Activated CD4-positive, alpha-beta T cell treated with anti-CD3 and anti-CD28 coated beads, Interleukin-2, amount 50 U/mL, for 48 hours (primary cell): Measurements from ENCODE around the gene ZNF665.
"Not testable (repeated sequence)": the region's sequence is repeated elsewhere in the genome, so short reads cannot be mapped to it uniquely, and the experiment has no call there.

Experiments used
- DNase-seq, 2 experiments: peaks; one replicate each; pipeline ENCODE4 v3.0.0-alpha.2; 2020

The ZNF665 gene

DNA sequence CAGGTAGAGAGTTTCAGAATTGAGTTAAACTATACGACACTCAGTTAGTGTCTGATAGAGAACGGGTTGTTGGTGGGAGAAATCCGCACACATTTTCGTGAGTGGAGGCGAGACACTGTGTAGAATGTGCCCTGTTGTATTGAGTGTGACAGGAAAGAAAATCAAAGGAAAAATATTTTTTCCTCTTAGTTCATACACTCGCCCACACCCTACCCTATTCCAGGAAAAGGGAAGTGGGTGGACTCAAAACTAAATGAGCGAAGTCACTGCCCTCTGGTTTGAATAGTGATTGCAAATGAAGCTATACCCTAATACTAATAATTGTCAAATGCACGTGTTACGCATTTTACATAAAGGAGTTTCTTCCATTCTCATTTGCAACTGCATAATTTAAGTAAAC lies 36.3 kb downstream of the ZNF665 start:
- DNase-seq, result no peak

- DNase-seq, result no peak
Observed at GRCh38 chr19:53147645-53148044, 45.5 kb downstream of the ZNF665 start.

GRCh38 chr19:53140351-53140750 lies 52.8 kb downstream of the ZNF665 start:
- no peak for DNase-seq

DNA sequence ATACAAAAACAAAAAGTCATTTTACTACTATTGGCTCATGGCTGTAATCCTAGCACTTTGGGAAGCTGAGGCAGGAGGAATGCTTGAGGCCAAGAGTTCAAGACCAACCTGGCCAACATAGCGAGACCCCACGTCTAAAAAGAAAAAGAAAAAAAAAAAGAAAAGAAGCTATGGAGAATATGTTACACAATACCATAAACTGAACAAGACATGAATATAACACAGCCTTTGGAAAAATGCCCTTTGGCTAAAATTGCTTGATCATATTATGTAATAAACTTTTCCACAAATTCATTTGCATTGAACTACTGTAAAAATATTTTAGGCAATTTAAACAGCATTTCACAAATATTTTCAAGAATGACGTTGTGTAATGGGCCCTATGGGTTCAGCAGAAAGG lies 56.7 kb downstream of the ZNF665 start:
- no peak for DNase-seq

DNA sequence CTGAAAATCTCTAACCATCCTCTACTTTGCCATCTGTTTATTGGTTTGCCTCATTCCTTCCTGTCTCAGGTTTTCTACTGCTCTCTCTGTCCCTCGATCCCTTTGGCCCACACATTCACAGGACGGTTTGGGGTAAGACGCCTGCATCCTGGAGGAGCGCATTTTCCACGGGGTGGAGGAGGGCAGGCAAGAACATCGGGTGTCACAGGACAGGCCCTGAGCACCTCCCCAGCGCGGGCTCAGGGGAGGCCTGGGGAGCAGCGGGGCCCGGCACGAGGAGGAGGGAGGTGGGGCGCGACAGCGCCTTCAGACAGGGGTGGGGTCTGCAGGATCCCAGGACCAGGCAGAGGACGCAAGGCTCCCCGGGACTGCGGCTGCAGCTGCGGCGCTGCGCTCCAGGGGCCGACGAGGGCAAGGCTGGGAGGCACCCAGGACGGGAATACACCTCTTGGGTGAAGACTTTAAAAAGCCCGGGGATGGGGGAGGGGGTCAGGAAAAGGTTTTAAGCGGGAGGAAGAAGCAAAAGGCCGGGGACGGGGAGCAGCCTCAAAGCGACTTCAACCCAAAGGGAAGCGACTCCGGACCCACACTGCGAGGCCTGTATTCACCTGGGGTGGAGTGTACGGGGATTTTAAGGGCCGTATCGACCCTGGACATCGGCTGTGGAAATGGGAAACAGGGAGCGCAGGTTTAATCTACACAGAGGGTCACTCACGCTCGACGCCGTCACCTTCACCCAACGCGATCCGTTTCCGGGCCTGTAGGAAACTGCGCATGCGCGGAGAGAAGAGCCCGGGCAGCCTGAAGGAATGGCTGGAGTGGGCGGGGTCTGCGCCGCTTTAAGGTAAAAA lies 60.8 kb downstream of the ZNF665 start, which contains the start of gene ZNF415:
ZNF415 (minus strand) TSS at position 770 of the 851 bp plus-strand sequence. CDS start 10,234 bp downstream, outside the sequence.
- DNase-seq, result peak; percentile 26 to 44

DNA sequence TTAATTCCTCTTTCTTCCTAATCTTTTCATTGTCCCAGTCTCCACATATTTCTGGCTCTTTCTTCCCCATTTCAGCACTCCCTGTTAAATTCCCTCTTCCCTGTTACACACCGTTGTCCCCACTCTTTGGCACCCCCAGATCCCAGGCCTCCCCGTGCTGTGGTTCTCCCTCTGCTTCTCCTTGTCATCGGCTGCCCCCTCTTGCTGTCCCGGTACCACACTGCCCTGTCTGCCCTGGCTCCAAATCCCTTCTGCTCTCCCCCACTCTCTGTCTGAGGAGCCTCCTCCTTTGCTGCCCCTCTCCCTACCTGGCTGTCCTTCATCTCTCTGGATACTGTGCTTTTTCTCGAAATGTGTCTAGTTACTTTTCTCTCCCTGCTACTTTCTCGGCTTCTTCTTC lies 61.4 kb downstream of the ZNF665 start:
- no peak for DNase-seq

GRCh38 chr19:53131085-53131590 lies 62.0 kb downstream of the ZNF665 start:
- DNase-seq, result no peak

DNA sequence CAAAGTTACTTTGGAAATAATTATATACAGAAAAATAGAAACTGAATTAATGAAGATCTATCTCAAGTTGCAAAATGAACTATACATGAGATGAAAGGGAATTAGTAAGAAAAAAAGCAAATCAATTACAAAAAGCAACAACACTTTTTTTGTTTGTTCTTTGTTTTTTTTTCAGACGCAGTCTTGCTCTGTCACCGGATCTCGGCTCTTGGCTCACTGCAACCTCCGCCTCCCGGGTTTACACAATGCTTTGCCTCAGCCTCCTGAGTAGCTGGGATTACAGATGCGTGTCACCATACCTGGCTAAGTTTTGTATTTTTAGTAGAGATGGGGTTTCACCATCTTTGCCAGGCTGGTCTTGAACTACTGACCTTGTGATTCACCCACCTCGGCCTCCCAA lies 62.7 kb downstream of the ZNF665 start:
- no peak for DNase-seq

DNA sequence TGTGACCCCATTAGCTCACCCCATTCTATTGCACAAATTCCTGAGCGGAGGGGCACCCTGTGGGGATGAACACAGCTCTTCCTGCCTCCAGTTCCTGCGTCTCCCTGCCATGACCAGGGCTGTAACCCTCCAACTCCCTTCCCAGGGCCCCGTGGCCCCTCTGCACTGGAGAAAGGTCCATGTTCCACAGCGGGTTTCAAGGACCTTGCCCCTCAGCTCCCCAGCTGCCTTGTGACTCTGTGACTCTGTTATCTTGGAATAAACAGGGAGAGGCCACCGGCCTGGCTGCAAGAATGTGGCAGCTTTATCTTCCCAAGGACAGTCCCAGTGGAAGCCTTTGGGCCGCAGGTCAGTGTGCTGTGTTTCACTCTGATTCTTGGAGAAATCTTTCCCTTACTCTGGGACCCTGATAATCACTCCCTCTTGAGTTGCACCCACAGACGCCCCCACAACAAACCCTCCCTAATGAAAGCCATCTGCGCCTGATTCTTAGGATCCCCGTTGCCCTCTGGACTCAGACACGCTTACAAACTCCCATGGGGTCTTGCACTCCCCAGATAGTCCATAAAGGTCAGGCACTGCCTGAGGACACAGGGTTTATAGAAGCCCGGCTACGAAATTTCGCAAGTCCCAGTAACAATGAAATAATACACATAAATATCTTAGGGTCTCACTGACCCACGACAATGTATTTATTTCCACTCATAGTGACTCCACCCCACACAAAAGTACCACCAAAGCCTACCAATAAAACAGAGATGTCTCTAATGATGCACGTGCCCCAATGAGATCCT lies 66.2 kb downstream of the ZNF665 start:
- DNase-seq, result not testable (repeated sequence)

GRCh38 chr19:53123400-53123799 lies 69.8 kb downstream of the ZNF665 start:
- no peak for DNase-seq
